ENCODE measurements around the gene TTPAL.

TTPAL gene

GRCh38 chr20:44465001-44465560 is 10.6 kb upstream of the TTPAL start (continued):
- TF ChIP-seq ELK4 (IDR thresholded peaks at IDR 0.05; ENCODE audit: borderline replicate concordance, low read depth, low read length) (no peak), KLF16 (tag by site-specific recombination; IDR thresholded peaks at IDR 0.05) (no peak), ZNF555 (tag by site-specific recombination; conservative IDR thresholded peaks at IDR 0.05) (no peak), ZNF645 (tag by site-specific recombination; IDR thresholded peaks at IDR 0.05) (no peak), ZEB2 (tag by site-specific recombination; IDR thresholded peaks at IDR 0.05) (no peak), ZNF514 (tag by site-specific recombination; IDR thresholded peaks at IDR 0.05) (no peak), GLIS2 (tag by site-specific recombination; IDR thresholded peaks at IDR 0.05) (no peak), GFI1B (tag by site-specific recombination; IDR thresholded peaks at IDR 0.05) (no peak), ZNF423 (tag by site-specific recombination; IDR thresholded peaks at IDR 0.05) (no peak), ZNF223 (tag by site-specific recombination; IDR thresholded peaks at IDR 0.05) (no peak), ZNF639 (tag by site-specific recombination; IDR thresholded peaks at IDR 0.05) (no peak)

DNA sequence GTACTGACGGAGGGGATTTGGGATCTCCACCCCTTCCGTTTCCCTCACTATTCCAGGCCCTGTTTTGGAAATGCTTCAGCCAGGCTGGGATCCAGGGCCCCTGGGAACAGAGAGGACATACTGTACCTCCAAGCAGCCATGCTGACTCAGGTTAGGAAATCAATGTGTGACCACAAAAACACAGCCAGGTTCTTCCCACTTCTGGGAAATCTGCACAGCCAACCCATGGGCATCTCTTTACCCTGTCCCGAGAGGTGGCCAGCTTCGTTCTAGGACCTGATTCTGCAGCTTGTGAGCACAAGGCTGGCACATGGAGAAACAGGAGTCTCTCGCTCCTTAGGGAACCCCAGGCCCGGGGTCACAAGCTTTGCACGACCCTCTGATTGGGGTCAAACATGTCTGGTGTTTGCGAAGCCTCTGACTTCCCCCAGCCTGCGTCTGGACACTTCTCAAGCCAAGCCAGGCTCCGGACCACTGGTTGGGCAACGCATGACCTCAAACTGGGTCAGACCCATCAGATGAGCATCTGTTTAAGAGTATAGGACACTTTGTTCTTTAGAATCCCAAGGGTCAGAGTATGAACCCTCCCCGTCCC is 8.3 kb upstream of the TTPAL start:
- Histone ChIP-seq H3K4me3 (ENCODE audit: low read depth, low read length) (no peak overlapping the region), H3K36me3 (ENCODE audit: control insufficient read depth in 2 of 2, insufficient read depth in 1 of 2, low read length in 2 of 2) (no peaks in the 10 kb centered on the region), H3K4me1 (ENCODE audit: control insufficient read depth, insufficient read depth, low read length) (no peaks in the 10 kb centered on the region), H3K9me3 (ENCODE audit: control insufficient read depth, insufficient read depth, low read depth, low read length) (no peaks in the 10 kb centered on the region), H3K27ac (ENCODE audit: extremely low read depth, low read depth, low read length) (no peak overlapping the region)
- CTCF ChIA-PET, result interaction anchor here (0.5 to 1.5 kb wide), 3 partner anchors 12 to 252 kb away, joined by 3 to 6 read pairs (median 3); no protein-coding TSS in a partner anchor
- POLR2A ChIA-PET, result interaction anchor here (1.4 kb wide), 1 partner anchor 8 kb away, joined by 3 read pairs; the partner anchor contains the start of gene TTPAL
- TF ChIP-seq PRDM2 (tag by site-specific recombination; IDR thresholded peaks at IDR 0.05; ENCODE audit: borderline replicate concordance) (no peak), ELK4 (IDR thresholded peaks at IDR 0.05; ENCODE audit: borderline replicate concordance, low read depth, low read length) (no peak)
